SKM-1 treated with dmso at 0.1 percent for 144 hours (cell line): Measurements from ENCODE around the gene BARHL2.

Experiments used
- DNase-seq: peaks from one replicate; lab custom pipeline; 2025; ENCODE audit not compliant: unreplicated experiment; lab: John Stamatoyannopoulos, UW

The BARHL2 gene

DNA sequence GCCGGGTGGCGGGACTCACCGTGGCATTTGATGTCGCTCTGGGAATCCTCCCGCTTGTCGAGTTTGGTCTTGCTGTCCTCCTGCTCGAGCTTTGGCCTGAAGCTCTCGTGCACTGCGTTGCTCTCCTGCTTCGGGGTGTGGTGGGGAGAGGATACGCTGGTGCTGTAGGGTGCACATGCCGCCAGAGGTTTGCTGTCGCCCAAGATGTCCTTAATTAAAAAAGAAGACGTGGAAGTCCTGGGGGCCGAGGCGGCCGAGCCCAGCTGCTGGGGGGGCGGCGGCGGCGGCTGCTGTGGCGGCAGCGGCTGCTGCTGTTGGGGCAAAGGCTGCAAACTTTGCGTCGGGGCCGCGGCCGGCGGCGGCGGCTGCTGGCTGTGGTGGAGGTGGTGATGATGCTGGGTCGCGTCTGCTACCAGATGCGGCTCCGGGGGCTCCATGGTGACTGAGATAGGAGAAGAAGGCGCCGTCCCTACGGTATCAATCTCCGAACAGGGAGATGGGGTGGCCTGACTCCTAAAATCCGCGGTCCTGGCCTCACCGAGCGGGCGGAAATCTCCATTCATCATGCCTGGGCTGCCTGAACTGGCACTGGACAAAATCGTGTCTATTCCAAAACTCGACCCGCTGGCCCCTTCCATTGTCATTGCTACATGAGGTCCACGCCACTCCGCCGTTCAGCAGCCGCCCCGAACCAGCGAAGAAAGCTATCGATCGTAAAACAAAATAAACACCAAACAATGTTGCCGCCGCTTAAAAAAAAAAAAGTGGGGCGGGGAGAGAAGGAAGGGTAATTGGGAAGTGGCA lies at the start of gene BARHL2:
Gene BARHL2 (minus strand): TSS at position 751 of the 804 bp plus-strand sequence. CDS start 107 bp downstream, at position 644.
- no peak for DNase-seq

DNA sequence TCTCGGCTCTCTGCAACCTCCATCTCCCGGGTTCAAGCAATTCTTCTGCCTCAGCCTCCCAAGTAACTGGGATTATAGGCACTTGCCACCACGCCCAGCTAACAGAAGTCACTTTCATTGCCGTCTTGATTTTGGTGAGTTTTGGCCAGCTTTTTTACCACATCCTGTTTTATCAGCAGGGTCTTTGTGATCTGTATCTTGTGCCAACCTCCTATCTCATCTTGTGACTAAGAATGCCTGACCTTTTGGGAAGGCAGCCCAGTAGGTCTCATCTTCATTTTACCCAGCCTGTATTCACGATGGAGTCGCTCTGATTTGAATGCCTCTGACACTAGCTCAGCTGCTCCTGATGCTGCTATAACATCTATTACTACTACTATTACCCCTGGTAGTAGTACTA lies 46.8 kb upstream of the BARHL2 start:
- no peak for DNase-seq

DNA sequence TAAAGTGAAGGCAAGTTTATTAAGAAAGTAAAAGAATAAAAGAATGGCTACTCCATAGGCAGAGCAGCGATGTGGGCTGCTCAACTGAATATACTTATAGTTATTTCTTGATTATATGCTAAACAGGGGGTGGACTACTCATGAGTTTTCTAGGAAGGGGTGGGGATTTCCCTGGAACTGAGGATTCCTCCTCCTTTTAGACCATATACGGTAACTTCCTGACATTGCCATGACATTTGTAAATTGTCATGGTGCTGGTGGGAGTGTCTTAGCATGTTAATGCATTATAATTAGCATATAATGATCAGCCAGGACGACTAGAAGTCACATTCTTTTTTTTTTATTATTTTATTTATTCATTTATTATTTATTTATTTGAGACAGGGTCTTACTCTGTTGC lies 46.4 kb upstream of the BARHL2 start:
- no peak for DNase-seq

DNA sequence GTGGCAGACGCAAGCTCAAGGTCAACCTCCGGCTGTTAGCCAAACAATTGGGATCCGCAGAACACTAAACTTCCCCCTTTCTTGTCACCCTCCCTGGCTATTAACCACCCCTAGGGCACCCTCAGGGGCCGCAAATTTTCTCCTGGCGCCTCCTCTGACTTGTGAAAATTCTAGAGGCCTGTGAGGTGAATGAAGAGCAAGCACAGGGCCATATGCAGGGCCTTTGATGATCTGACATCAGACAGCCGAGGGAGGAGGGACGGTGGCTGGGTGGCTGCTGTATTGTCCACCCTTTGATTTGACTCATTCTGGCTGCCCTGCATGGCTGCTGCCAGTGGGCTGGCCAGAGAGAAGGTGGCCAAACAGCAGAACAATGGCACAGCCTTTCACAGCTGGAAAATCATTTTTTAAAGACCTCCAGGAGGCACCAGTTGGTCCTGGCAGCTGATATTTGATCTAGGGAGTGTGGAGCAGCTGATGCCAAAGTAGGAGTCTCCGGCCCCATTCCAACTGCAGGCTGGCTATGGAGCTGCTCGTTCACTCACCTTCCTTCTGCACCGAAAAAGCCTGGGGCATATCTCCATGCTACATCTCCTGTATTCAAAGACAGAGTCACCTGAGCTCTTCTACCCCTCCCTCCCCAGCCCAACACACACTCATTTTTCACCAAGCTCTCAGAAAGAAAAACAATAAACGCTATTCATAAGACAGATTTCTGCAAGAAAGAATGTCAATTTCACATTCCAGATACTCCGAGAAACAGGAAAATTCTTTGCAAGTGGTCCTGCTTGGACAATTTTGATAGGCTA lies 44.9 kb upstream of the BARHL2 start:
- DNase-seq = no peak

DNA sequence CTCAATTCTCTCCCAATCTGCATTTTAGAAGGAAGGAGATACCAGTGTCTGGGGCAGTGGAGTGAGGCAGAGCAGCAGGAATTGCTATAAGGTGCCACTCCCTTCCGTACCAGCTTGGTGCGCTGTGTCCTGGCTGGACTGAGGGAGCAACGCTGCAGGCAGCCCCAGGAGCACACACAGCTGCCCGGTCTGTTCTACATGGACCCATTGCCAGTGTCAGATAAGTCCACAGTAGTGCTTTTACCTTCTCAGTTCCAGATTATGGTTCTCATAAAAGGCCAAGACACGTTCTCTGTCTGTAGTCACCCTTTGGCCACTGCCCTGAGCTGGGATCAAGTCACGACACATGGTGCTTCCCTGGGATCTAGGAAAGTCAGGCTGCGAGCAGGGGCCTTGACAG lies 44.1 kb upstream of the BARHL2 start:
- DNase-seq = no peak

DNA sequence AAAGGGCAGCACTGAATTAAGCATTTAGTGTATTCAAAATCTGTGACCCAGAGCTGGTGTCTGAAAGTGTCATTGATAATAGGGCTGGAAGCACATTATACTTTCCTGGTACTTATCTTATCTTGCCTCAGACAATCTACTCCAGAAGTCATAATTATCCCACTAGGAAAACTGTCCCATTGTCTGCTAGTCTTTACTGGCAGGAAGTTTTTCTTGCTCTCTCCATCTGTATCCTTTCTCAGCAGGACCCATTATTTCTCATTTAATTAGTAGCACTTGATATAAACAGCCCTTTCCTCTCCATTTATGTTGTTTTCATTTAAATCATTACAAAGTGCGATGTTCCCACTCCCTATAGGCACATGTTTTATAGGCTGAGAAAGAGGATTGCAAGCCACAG lies 36.5 kb upstream of the BARHL2 start:
- DNase-seq = no peak

DNA sequence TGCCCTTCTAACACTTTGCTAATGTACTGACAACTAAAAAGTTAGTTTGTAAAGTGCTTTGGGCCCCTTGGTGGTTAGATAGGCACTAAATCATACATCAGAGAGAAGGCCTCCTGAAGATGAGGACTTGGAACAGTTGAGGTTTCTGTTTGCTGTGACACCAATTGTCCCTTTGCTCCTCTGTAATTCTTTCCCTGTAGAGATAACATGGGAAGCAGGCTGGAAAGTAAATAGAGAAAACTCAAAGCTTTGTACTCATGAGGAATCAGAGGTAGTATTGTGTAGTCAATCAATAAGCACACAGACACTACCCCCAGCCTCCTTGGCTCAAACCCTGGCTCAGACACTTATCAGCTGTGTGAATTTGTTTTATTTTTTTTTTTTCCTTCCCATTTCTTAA lies 31.6 kb upstream of the BARHL2 start:
- no peak for DNase-seq

DNA sequence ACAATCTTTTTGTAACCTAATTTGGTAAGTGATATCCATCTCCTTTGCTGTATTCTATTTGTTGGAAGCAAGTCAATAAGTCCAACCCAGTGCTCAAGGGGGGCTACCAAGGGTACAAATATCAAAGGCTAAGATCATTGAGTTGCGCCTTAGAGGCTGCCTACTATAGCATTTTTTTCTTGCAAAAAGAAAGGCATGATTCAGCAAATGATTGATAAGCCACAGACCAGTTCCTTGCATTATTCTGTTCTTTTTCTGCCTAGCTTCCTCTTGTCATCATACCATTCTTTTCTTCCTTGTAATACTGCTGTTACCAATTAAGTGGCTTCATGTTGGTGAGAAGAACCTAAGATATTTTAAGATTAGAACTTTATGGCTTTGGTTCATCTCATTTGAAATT lies 29.8 kb upstream of the BARHL2 start:
- DNase-seq = no peak

DNA sequence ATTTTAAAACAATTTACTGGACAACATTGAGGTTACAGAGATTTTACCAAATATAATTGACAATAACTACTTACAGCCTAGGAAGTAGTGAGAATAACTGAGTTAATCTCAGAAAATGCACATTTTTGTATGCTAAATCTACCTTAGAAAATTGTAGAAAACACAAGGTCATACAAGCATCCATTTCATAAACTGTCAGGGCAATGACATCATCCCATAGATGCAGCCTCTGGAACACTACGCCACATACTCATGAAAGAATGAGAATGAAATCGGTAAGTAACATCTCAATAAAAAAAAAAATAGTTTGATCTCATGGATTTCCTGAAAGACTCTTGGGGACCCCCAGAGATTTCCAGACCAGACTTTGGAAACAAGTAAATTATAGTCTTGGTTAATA lies 28.9 kb upstream of the BARHL2 start:
- DNase-seq = no peak

DNA sequence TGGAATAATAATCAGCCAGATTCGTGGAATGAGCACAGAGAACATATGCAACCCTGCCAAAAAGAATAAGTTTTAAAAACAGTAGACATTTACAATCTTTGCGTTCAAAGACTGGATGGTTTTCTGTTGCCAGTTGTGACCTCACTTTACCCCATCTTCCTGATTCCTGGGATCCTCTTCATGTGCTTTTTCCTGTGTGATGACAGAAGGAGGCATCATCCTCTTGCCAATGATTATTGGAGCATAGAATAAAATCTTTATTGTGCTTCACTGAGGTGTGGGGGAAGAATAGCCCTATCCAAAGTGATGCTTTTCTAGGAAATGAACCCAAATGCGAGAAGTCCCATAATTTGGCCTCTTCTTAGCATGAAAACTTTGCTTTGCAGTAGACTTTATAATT lies 15.0 kb upstream of the BARHL2 start:
- no peak for DNase-seq

DNA sequence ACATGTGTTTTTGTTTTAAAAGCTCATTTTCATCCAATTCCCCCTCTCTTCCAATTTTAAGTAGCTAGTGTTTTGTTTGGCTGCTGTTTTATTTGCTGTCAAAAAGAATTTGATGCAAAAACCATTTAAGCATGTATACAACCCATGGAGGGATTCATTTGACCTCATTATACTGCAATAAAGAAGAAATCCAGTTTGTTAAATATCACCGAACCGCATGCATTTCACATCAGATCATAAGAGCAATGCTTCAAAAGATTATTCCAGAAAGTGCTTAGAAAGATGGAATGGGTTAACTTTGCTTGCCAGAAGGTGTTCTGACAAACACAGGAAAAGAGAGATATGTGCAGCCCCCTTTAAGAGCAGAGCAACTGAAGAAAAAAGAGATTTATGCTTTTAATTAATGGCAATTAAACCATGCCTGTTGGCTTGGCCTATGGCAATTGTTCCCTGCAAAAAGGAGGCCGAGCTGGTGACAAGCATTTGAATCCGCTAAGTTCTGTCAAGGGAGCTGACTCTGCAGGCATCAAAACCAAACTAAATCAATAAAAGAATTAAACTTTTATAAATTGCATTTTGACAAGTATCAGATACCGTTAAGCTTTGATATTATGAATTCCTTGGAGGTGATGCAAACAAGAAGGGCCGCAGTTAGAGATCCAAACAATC lies 14.4 kb upstream of the BARHL2 start:
- no peak for DNase-seq

DNA sequence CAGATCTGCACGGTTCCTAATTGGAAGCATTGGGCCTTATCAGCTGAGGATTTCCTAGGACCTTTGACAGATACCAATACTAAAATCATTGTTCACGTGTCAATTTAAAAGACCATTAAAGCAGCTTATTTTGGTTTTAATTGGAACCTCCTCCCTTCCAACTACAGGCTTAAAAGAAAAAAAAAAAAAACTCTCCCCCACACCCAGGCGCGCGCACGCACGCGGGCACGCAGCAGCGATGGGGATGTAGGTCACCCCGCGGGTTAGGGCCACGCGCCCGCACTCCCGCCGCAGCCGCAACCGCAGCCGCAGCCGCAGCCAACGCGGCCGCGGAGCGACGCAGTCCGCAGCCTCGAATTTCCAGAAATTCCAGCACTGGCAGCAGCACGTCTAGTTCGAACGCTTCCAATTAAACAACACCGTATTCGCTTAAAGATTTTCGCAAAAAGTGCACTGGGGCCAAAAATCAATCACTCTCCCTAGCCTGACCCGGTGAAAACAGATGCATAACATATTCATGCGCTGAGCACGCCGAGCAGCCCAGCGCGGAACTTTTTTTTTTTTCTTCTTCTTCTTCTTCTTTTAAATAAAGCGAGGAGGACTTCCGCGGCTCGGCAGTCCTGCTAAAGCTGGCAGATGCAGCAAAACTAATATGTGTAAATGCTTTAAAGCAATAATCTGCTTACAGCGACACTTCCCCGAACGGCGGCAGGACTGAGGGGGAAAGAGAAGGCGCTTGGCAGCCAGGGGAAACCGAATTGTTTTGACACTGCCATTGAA lies 13.3 kb upstream of the BARHL2 start:
- no peak for DNase-seq

DNA sequence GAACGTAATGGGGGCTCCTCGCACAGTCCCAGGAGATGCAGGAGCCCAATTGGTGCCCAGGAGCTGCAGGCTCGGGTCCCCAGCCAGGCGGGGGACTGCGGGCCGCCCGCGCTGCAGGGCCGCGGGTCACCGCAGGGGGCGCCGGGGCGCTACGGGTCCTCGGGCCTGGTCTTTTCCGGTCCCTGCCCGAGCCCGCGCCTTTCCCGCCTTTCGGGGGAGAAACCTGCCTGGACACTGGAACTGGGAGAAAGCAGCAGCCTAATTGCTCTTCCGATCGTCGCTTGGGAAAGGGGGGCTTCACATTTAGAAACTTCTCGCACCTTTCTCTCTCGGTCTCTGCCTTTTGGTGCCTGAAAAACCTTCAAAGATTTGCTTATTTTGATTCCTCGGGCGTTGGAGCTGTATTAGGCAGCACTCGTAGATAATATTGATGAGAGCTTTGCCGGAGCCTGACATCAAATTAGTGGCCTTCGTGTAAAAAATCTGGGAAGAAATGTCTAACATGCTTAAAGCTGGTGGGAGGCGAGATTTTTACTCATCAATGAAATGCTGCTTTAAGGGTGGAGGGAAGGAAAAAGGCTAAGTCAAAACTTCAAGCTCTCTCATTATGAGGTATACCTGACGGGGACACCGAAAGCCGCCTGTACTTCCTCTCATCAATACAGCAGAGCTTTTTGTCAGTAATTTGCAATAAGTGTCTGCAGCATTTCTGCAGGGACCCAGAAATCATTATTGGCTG lies 12.6 kb upstream of the BARHL2 start:
- DNase-seq = no peak

DNA sequence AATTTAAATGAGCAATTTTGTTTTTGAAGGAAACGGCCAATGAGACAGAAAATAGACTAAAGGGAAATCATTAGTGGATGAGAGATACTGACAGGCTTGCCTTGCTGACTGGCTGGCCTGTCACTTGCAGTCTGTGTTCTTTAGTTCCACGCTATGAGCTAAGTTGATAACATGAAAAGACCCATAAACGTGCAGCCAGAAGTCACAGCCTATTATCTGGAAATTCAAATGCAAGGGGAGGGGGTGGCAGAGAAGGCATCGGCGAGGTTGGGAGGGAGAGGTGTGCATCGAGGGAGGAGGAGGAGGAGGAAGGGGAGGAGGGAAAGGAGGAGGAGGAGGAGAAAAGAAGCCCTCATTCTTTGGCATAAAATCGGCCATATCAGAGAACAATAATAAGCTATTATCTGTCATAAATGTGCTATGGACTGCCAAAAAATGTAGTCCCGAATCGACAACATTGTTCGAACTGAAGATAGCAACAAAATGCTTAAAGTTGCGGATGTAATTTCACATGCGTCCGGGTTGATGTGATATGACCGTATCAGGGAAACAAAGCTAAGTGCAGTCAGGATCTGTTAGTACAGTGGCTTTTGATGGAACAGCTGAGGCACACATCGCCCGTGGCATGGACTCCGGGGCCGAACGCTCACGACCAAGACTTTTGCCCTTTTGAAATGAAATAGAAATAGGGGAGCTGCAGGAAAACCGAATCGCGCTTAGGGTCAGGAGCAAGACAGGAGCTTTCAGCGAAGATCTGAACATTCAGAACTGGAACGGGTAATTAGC lies 11.6 kb upstream of the BARHL2 start:
- no peak for DNase-seq

DNA sequence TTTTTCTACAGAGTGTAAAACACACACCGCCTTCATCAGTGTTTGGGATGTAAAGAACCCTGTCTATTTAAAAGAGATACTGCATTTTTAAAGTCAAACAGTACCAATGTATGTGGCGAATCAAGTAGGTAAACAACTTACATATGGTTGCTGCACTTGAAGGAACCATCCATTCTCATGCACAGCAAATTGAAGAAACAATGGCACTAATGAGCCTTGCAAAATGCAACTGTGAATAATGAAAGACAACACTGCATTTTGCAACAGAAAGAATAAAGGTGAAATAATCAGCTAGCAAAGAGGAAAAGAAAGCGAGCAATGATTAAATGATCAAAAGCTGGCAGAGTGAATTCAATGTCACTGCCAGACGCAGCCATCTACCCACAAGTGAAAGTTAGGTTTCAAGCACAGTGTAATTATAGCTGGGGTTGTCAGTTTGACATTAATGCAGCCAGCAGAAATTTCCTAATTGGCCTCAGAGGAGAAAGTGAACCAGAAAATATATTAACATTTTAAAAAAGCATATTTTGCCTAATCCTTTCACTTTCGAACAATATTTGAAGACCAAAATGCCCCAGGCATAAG lies 10.9 kb upstream of the BARHL2 start:
- DNase-seq = no peak

DNA sequence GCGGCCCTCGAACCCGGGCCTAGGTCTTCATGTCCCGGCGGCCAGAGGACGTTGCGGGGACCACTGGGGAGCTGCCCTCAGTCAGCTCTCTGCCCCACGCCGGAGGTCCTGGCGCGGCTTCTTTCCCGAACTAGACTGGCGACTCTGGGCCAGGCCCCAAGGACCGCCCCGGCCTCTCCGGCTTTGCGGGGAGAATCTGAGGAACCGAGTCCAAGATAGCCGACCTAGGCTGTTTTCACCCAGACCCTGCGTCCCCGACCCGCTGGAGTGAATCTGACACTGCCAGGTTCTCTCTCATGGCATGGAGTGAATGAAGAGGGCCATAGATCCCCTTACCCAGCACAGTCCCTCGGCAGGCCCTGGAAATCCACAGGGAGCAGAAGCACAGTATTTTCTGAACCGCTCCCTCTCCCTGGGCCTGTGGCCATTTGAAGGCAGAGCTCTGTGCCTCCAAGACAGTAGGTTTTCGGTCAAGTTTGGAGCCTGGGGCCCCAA lies 9.9 kb upstream of the BARHL2 start:
- no peak for DNase-seq

DNA sequence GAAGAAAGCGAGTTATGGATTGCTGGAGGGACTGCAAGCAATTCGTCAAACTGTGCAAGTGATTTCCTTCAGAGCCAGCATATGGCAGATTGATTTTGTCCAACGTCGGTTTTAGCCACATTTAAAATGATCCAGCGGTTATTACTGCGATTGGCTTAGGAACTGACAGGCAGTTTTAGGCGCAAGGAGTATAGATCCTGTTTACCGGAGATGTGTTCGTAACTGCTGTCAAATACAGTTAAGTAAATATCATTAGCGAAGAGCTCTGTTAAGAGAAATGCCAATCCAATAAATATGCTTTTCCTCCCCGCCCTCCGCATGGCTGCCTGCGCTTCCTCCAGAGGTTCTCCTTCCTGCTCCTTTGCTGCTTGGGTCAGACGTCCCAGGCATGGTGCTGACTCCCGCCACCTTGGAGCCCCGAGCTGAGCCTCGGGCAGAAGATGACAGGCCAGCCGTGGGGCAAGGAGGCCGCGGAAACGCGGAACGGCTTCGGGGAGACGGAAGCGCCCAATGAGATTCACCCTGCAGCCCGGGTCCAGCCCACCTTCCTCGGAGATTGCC lies 9.4 kb upstream of the BARHL2 start:
- no peak for DNase-seq

DNA sequence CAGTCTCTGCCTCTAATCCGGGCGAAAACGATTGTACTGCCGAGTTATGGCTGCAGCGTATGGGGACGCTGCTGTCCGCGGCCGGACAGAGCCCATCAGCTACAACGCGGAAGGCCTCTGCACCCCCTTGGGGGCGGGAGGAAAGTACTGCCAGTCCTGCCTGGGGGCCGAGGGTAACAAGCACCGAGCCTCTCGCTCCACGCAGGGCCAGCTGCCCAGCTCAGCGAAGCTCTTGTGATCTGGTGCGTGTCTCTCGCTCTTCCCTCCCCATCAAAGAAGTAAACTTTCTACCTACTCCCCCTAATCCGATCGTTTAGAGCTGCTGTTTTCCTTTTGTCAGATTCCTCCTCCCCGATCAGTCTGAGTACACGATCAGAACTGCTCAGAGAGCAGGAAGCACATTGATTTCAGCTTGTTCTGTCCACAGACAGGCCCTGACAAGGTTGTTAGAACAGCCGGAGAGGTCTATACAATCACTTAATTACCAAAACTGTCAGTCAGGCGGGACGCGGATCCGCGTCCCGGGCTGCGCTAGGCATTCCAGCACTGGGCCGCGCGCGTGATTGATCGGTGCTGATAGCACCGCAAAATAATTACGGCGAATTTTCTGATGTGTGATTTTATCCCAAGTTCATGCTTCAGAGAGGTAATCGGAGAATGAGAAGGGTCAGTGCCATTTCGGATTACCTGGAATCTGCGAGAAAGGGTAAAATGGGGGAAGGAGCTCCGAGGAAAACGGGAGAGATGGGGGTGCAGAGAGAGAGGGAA lies 8.7 kb upstream of the BARHL2 start:
- no peak for DNase-seq
